EL (cell line): Measurements from ENCODE around the gene GFPT1.

Experiments used
- DNase-seq: peaks from one replicate; pipeline ENCODE4 v3.0.0-alpha.2; 2016

Gene GFPT1

GRCh38 chr2:69315160-69315761, 71.8 kb downstream of the GFPT1 start:
- no peak for DNase-seq

DNA sequence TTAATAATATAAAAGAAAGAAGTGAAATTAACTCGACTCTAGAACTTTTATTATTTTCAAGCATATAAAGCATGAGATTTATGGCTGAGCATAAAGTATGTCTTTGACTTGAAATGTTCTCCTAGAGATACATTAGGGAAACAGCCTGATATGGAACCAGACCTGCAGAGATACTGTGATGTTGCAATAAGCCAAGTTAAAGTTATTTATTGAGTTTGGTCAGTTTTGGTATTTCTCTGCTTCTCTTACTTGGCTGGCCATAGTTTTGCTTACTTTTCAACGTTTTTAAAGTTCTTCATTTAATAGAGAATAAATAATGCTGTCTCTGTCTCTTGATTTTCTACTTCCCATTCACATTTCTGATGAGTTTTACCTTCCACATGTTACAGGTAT, 76.0 kb downstream of the GFPT1 start:
- no peak for DNase-seq

GRCh38 chr2:69310111-69311023, 76.7 kb downstream of the GFPT1 start:
- no peak for DNase-seq

GRCh38 chr2:69309351-69310110, 77.5 kb downstream of the GFPT1 start:
- DNase-seq, result no peak

- no peak for DNase-seq
Observed at GRCh38 chr2:69308338-69308737, 78.7 kb downstream of the GFPT1 start.

DNA sequence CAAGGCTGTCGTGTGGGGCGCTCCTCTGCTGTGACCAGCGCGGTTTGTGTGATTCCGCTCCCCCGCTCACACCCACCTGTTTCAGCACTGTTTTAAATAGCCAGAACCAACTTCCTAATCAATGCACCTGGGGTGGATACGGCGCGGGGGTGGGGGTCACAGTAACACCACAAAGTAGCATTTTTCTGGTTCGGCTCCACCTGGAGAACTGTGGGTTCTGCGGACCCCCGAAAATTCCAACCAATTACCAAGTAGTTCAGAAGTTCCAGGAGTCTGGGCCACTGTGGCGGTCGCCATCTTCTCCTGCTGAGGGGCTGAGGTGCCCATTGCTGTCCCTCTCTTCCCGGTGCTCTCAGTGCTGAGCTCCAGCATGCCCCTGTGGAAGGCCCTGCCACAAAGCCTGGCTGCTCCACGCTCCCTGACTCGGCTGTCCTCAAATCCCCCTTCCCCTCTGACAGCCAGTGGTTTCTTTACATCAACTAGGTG, 79.4 kb downstream of the GFPT1 start:
- no peak for DNase-seq

- peak; percentile 85 for DNase-seq
Observed at GRCh38 chr2:69306822-69307578, 80.0 kb downstream of the GFPT1 start.

GRCh38 chr2:69306393-69306821, 80.6 kb downstream of the GFPT1 start:
- DNase-seq, result no peak

DNA sequence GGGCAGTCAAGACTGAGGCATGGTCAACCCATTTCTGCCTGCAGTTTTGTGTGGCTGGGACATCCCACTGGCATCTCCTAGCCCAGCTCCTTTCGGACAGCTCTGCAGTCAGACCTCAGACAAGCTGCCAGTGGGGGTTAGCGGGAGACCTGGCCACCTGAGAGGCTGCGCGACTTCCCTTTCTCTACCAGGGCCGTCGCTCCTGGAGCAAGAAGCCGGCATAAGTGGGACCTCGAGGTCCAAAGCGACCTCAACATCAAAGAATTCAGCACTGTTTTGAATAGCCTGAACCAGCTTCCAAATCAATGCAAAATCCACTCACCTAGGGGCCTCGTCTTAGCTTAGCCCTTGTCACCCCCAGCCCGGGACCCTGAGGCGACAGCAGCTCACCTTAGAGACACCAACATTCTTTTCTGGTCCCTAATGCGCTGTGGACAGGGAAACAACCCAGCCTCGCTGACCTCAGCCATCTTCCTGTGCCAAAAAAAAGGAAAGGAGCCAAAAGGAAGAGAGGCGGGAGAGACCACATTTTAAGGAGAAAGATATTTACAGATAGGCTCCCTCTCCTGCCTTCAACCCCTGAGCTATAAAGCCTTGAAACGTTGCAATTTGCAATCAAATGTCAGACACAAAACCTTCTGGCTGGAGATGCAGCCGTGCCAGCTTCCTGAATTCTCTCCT, 81.2 kb downstream of the GFPT1 start:
- DNase-seq, result no peak

DNA sequence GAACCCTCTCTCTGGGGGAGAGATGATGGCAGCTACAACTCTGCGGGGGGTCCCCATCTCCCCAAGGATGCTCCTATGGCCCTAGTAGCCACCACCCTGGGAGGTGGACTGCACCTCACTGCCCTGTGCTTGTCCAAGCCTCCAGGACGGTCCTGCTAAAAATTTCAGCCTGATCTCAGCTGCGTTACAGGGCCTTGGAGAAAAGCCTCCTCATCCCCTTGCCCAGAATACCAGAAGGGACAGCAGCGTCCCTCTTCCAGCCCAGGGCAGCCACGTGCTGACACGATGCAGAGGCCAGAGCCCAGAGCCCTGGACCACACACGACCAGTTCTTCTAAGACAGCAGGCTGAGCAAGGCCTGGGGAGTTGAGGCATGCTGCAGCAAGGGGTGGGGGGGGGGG, 81.9 kb downstream of the GFPT1 start:
- DNase-seq, result no peak

DNA sequence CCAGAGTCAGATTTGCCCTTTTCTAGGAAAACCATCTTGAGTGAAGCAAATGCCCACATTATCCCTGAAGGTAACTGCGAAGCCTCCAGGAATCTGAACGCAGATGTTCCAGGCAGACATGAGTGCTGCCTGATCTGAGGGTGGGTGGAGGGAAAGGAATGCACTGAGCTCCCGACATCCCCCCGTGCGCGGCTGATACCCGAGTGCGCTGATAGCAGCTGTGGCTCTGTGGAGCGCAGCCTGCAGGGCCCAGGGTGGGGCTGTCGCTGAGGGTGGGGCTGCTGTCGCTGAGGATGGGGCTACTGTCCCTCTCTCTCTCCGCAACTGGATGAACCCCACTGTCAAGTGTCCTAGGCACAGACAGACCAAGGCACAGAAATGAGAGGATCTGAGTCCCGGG, 82.4 kb downstream of the GFPT1 start:
- DNase-seq, result no peak

DNA sequence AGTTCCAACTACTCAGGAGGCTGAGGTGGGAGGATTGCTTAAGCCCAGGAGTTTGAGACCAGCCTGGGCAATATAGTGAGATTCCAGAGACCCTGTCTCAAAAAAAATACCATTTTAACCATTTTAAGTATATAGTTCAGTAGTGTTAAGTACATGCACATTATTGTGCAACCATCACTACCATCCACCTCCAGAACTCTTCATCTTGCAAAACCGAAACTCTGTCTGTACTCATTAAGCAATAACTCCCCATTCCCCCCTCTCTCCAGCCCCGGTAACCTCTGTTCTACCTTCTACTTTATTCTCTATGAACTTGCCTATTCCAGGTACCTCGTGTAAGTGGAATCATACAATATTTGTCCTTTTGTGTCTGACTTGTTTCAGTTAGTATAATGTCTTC, 86.4 kb downstream of the GFPT1 start:
- no peak for DNase-seq

DNA sequence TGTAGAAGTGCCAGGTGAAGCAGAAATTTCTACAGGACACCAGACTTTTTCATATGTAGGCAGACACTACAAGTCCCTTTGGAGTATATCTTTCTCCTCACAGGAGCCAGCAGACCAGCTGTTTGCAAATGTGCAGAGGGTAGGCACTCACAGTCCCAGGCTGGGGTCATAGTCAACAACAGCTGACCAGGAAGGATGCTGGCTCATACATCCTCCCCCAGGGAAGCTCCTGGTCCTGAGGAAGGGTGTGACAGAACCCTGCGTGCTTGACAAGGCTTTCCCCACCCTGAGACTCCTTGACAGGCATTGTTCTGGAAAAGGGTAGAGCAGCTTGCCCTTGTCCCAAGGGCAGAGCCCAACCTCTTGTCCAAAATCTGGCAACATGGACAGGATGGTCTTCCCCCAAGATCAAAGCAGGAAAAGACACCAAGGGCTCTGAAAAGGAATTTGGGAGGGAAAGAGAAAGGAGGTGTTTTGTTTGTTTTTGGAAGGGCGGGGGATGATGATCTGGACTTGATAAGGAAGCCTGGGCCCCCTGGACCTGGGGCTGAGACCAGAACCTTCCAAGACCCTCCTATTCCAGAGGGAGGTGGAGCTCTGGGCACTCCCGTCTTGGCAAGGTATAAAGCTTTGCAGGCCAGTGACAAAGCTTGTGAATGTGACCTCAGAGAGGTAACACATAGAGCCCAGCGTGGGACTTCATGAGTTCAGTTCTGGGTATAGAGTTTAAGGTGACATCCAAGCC, 87.1 kb downstream of the GFPT1 start:
- no peak for DNase-seq

DNA sequence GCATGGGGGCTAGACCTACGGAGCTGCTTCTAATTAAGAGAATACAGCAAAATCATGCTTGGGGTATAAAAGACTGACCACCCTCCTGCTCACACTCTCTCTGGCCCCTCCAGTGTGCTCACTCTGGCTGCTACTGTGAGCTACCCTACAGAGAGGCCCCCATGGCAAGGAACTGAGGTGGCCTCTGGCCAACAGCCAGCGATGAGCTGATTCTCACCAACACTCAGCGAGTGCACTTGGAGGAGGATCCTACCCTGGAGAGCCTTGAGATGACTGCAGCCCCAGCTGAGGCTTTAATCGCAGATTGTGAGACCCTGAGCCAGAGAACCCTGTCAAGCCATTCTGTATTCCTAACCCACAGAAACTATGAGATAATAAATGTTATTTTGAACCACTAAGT, 88.2 kb downstream of the GFPT1 start:
- peak; percentile 77 for DNase-seq

DNA sequence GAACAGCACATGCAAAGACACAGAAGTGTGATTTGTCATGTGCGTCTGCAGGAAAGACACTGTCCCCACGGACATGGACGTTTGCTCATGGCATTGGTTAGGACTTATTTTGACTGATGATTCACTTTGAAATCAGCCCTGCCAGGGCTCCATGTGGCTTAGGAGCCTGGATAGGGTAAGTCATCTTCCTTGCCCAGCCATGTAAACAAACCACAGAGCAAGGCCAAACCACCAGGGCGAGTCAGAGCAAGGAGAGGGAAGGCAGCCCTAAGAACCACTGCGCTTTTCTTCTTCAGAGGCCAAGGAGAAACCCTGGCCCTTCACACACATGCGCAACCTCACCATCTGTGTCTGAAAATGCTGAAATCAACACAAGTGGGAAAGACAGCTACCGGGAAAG, 88.8 kb downstream of the GFPT1 start:
- peak; percentile 97 for DNase-seq

- DNase-seq, result no peak
Observed at GRCh38 chr2:69297216-69297615, 89.8 kb downstream of the GFPT1 start.

DNA sequence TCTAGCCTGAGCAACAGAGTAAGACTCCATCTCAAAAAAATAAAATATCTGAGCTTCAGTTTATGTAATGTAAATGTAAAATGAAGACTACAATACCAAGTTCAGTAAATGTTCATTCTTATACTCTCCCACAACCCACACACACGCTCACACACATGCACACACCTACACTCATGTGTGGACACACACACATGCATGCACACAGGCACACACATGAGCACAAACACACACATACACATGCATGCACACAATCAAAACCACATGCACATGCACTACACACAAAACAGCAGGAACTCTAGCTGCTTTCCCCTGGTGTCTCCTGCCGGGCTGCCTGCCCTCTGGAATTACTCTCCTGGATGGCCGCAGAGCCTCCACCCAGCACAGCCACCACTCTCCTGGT, 90.6 kb downstream of the GFPT1 start:
- no peak for DNase-seq

DNA sequence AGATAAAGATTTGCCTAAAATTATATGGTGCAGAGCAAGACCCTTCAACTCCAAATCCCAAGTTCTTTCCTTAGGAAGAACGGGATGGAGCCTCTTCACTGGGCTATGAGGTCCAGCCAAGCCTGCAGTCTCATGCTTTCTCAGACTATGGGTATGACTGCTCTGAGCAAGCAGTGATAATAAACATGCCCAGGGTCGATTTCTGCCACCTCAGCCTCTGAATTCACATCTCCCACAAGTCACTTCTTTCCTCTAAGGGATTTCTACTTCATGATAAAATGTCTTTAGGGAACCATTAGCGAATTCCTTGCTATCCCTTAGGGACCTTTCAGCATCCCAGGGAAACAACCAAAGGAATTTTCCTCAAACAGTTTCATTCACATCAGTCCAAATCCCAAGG, 94.8 kb downstream of the GFPT1 start:
- no peak for DNase-seq

GRCh38 chr2:69291721-69292120, 95.3 kb downstream of the GFPT1 start:
- no peak for DNase-seq

- peak; percentile 41 for DNase-seq
Observed at GRCh38 chr2:69291004-69291650, 95.9 kb downstream of the GFPT1 start.

GRCh38 chr2:69288429-69288828, 98.6 kb downstream of the GFPT1 start:
- DNase-seq, result no peak
